GM18907 (cell line): ENCODE measurements around the gene UPK1B.
"Not testable (repeated sequence)": the region's sequence is repeated elsewhere in the genome, so short reads cannot be mapped to it uniquely, and the experiment has no call there.

Experiments
- ATAC-seq: cut with Tn5 transposase; IDR thresholded peaks from one replicate; pipeline ENCODE4 v1.9.1; 2021; ENCODE audit warnings: mild to moderate bottlenecking, moderate library complexity; ENCODE audit not compliant: unreplicated experiment

The UPK1B gene

DNA sequence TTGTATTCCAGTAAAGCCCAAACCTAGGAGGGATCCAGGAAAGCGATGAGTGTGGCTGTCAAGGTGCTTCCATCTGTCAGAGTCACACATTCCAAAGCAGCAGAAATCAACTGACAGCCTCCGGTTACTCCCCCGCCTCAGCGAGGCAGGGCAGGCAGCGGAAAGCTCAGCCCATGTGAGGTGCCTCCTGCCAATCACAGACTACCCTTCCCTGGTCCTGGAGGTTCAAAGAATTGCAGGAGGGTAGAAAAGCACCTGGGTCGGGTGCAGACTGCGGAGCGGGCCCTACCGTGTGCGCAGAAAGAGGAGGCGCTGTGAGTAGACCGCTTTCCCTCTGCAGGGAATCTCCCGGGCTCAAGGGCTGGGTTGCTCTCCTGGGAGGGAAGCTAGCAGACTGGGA is at the start of gene UPK1B:
TSS of gene UPK1B (plus strand) at position 274 of the 400 bp plus-strand sequence. CDS start 13,144 bp downstream, outside the sequence.
- no peak for ATAC-seq

DNA sequence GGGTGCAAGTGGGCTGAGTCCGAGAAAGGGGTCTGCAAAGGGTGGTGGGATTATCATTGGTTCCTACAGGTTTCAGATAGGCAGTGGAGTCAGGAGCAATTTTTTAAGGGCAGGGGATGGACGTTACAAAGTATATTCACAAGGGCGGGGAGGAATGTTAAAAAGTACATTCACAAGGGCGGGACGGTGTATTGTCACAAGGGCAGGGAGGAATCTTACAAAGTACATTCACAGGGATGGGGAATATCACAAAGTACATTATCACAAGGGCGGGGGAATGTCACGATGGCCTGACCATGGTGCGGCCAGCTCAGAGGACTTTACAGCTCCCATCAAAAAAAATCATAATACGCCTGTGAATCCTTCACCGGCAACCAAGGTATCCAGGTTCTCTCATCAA is 48.1 kb upstream of the UPK1B start:
- ATAC-seq = no peak

DNA sequence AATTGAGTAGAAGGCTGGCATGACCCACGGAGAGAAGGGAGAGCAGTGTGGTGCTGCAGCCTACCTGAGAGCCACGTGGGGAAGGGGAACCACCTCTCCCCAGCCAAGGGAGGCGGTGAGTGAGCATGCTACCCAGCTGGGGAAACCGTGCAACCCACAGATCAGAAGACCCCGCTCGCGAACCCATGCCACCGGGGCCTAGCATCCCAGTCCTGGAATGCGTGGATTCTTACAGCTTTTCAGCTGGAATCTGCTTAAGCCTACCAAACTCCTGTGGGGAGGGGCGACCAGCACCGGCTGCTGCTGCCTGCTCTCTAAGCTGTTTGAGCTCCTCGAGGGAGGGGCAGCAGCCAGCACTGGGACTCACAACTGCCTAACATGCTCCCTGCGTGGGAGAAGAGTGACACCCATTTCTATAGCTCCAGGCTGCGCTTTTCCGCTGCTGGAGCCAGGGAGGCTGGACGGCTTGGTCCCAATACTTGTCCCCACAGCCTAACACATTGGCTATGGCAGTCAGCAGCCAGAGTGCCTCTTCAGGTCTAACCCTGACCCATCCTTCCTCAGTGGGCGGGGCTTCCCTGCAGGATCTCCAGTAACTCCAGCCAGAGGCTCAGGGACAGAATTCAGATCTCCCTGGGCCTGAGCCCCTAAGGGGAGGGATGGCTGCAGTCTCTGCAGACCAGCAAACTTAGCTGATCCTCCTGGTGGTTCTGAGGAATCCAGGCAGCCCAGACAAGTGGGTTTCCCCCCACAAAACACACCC is 47.5 kb upstream of the UPK1B start:
- no peak for ATAC-seq

DNA sequence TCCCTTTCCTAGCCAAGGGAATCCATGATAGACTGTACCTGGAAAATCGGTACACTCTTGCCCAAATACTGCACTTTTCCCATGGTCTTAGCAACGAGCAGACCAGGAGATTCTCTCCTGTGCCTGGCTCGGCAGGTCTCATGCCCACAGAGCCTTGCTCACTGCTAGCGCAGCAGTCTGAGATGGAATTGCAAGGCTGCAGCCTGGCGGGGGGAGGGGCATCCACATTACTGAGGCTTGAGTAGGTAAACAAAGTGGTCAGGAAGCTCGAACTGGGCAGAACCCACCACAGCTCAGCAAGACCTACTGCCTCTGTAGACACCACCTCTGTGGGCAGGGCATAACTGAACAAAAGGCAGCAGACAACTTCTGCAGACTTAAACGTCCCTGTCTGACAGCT is 43.1 kb upstream of the UPK1B start:
- not testable (repeated sequence) for ATAC-seq

DNA sequence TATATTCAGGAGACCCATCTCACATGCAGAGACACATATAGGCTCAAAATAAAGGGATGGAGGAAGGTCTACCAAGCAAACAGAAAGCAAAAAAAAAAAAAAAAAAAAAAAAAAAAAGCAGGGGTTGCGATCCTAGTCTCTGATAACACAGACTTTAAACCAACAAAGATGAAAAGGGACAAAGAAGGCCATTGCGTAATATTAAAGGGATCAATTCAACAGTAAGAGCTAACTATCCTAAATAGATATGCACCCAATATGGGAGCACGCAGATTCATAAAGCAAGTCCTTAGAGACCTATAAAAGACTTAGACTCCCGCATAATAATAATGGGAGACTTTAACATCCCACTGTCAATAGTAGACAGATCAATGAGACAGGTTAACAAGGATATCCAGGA is 41.1 kb upstream of the UPK1B start:
- not testable (repeated sequence) for ATAC-seq

DNA sequence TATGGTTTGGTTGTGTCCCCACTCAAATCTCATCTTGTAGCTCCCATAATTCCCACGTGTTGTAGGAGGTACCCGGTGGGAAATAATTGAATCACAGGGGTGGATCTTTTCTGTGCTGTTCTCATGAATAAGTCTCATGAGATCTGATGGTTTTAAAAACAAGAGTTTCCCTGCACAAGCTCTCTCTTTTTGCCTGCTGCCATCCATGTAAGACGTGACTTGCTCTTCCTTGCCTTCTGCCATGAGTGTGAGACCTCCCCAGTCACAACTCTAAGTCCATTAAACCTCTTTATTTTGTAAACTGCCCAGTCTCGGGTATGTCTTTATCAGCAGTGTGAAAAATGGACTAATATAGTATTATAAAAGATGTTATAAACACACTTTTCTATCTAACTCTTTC is 34.0 kb upstream of the UPK1B start:
- not testable (repeated sequence) for ATAC-seq

DNA sequence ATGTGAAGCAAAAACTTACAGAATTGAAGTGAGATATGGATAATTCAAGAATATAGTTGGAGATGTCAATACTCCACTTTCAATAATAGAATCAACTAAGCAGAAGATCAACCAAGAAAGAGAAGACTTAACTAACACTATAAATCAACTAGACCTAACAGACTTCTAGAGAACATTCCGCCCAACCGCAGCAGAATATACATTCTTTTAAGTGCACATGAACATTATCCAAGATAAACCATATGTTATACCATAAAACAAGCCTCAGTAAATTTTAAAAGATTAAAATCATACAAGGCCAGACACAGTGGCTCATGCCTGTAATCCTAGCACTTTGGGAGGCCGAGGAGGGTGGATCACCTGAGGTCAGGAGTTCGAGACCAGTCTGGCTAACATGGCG is 32.9 kb upstream of the UPK1B start:
- no peak for ATAC-seq

DNA sequence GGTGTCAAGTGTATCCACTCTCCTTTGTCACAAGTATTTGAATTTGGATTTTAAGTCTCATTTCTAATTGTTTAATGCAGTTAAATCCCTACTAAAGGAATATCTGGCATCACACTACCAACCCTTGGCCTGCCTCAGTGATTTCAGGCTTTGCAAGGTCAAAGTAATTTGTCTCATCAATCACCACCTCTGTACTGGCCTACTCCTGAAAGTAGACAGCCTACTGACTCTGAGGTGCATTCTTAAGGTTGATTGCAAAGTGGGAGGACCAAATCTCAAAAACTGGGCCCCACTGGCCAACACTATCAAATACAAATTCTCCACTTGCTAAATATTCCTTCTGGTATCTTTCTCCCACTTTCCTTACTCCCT is 28.3 kb upstream of the UPK1B start:
- ATAC-seq = peak; percentile 46

DNA sequence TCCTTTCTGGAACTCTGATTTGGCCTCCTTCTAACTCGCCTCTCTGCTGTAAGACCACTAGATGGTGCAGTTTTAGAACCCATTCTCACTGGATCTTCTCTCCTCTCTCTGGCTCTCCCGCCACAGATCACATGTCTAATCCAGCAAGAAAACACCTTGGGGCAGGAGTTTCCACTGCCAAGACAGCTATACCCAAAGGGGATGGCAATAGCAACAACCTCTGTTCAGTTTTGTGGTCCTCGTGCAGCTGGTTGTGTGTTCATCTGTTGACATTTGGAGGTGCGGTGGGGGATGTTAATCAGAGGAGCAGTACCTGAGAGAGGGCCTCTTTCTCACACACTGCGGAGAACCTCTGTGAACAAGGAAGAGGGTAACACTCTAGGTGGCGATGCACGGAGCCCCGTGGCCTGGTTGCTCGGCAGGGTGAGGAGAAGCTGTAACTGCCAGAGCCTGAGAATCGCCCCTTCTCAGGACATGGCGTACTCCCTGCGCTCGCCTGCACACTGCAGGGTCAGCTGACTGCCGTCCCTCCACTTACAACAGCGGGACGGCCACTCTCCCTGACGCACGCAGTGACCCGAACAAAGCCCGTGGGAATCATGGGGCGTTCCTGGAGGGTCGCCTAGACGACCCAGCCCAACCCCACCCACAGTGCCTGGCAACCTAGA is 27.8 kb upstream of the UPK1B start, which contains the start of gene TEX55:
TSS of gene TEX55 (plus strand) at position 666 of the 668 bp plus-strand sequence. CDS start 25 bp downstream, outside the sequence.
- peak; percentile 83 for ATAC-seq

DNA sequence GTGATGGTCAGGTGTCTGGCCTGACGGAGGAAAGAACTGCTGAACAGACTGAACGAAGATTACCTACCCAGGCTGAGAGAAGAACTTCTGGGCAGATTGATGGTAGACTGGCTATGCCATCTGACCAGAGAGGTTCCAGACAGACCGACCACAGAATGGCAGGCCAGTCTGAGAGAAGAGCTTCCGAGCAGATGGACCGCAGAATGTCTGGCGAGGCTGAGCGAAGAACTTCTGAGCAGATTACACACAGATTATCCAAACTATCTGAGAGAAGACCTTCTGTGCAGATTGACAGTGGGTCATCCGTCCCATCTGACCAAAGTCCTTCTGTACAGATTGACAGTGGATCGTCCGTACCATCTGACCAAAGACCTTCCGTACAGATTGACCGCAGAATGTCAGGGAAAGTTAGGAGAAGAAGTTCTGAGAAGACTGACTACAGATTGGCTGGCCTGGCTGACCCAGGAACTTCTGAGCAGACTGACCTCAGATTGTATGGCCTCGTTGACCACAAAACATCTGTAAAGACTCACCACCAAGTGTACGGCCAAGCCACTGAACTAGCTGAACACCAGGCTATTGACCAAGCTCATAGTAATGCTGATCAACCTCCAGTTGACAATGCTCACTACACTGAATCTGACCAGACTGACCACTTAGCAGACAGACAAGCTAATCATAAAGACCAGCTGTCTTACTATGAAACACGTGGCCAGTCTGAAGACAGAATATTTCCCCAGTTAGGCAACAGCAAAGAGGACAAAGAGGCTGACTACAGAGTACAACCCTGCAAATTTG is 26.6 kb upstream of the UPK1B start:
- no peak for ATAC-seq

DNA sequence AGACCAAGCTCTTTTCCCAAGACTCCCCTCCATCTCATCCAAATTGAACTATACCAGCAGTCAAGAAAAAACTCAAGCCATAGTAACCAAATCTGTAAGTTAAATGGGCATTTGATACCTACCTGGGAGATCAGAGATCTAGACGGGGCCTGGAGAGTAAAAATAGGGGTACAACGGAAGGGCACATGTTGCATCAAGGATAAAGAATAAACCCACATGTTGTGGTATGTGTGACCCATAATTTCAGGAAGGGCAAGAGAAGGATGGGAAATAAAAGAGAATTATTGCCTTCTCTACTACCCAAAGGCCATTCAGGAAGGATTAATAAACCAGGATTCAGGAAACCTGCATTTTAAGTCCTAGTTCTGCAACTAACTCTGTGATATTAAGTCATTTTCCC is 25.9 kb upstream of the UPK1B start:
- ATAC-seq = no peak

DNA sequence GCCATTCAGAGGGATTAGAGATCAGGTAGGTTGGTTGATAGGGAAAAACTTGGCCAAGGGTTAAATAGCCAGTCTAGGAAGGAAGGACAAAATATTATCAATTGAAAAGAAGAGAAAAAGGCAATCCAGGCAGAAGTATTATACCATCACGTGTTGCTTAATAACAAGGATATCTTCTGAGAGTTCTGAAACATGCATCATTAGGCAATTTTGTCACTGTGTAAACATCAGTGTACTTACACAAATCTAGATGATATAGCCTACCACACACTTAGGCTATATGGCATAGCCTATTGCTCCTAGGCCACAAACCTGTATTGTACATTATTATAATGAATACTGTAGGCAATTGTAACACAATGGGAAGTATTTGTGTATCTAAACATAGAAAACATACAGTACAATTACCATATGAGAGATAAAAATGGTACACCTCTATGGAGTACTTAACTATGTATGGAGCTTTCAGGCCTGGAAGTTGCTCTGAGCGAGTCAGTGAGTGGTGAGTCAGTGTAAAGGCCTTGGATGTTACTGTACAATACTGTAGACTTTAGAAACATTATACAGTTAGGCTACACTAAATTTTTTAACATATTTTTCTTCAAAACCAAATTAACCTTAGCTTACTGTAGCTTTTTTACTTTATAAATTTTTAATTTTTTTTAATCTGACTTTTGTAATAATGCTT is 24.8 kb upstream of the UPK1B start:
- no peak for ATAC-seq

DNA sequence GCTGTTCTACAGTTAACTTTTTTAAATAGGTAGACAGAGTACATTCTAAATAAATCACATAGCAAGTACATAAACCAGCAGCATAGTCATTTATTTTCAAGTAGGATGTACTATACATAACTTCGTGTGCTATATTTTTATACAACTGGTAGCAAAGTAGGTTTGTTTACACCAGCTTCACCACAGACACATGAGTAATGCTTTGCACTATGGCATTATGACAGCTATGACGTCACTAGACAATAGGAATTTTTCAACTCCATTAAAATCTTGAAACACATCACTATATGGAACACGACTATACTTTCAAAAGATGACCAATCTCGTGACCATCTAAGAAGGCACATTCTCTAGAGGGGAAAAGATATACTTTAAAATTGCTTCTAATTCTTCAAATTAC is 23.9 kb upstream of the UPK1B start:
- no peak for ATAC-seq

DNA sequence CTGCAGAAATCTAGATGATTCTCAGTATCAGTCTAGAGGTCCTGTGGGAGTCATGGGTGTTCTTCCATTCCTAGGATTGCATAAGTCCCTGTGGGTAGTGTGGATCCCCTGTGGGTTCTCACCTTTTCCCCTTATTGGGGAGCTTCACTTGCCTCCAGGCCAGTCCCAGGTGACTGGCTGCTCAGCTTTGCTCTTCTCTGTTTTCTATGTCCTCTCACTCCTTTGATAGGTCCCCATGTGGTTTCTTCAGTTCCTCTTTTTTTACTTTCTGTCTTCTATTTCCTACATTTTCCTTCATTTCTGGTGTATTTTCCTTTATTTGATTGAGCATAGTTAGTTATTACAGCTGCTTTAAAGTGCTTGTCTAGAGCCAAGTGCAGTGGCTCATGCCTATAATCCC is 16.5 kb upstream of the UPK1B start:
- no peak for ATAC-seq

DNA sequence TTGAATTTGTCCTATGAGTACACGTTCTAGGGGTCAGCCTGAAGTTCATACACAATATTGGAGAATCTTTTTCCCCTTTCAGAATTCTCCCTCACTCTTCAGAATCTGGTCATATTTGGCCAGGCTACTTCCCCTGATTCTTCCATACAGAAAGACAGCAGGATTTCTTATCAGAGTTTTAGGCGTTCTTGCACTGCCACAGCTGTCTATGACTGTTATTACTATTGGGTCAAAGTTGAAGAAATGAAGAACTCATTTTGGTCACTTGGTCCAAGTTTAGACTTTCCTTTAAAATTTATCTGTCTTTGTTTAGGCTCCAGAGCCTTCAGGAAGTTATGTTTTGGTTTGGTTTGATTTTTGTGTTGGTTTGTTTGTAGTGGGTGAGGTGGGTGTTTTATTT is 15.4 kb upstream of the UPK1B start:
- ATAC-seq = no peak

DNA sequence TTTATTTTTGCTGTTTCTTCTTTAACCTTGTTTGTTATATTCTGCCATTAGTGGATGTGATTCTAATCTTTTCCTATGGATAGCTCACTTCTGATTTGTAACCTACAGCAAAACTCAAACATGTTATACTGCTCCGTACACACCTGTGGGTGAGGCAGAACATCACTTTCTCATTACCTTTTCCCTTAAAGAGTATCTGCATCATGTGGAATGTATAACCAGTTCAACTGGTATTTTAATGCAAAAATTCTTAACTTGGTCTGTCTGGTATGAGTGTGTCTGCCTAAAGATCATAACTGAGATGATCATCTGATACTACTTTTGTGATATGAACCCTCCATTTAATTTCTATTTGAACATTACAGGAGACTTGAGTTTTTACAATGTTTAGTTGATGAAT is 13.0 kb upstream of the UPK1B start:
- no peak for ATAC-seq

DNA sequence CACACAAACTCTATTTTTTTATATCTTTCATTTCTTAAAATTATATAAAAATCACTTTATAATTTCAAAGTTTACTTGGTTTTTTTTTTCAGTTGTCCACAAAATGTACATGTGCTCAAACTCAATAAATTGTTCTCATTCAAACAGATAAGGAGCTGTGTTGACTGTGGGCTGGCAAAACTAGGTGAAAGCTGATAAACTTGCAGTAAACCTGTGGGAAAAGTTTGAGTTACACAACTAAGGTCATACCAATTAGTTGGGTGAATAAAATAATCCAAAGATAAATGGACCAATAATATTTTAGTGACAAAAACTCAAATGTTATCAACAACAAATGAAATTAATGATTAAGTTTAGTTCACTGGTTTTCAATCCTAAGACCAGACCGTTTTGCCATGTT is 12.6 kb upstream of the UPK1B start:
- no peak for ATAC-seq

DNA sequence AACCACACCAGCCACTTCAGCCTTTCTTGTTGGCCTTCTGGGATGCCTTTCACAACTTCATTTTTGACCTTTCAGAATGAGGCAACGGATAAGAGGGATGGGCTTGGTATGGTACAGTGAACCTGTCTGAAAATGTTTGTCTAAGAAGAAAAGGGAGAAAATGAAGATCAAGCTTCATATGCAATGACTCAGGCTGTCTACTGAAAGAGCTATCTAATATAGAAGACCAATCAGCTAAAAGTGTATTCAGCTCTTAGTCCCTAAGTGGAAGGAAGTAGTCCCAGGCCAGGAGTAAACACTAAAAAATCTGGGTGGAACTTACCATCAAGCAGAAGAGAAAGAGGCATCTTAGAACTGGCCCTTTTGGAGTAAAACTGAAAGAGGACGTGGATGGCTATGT is 12.2 kb upstream of the UPK1B start:
- no peak for ATAC-seq

DNA sequence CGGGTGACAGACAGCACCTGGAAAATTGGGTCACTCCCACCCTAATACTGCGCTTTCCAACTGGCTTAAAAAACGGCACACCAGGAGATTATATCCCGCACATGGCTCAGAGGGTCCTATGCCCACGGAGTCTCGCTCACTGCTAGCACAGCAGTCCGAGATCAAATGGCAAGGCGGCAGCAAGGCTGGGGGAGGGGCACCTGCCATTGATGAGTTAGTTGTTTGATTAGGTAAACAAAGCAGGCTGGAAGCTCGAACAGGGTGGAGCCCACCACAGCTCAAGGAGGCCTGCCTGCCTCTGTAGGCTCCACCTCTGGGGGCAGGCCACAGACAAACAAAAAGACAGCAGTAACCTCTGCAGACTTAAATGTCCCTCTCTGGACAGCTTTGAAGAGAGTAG is 8.7 kb upstream of the UPK1B start:
- not testable (repeated sequence) for ATAC-seq

DNA sequence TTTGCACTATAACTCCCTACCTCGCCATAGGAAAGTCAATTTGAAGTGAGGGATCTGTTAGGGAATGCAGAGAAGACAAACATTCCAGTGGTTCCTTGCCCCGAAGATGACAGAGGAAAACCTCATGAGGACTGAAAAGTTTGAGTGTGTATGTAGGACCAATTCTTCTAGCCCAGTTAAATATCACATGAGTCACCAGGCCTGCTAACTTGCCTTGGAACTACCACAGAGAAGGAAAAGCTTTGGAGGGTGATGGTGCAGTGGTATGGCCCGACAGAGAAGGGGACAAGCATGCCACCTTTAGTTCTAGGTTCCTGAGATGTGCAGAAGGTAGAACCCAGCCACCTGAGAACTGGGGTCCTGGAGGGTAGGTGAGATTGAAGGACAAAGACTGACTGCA is 2.6 kb upstream of the UPK1B start:
- ATAC-seq = no peak
